ENCODE measurements around the gene VCAN.

DNA sequence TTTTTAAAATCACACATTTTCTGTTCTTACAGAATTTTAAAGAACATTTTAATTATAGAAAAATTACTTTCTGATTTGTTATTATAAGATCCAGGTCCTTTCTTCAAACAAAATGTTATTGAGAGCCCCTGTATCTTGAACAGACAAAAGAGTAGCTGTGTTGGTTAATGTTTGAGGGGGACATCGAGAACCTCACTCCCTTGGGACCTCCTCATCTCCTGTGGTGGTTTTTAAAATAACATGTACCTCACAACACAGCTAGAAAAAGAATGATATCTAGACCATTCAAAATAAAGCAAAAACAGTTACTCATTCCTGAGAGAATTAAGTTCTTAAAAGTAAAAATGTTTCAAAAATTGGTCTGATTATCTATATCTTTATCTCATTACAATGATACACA lies 54.7 kb downstream of the VCAN start:
- no peak for TF ChIP-seq POLR2A (IDR thresholded peaks at IDR 0.05)
- TF ChIP-seq, protein P1, sequence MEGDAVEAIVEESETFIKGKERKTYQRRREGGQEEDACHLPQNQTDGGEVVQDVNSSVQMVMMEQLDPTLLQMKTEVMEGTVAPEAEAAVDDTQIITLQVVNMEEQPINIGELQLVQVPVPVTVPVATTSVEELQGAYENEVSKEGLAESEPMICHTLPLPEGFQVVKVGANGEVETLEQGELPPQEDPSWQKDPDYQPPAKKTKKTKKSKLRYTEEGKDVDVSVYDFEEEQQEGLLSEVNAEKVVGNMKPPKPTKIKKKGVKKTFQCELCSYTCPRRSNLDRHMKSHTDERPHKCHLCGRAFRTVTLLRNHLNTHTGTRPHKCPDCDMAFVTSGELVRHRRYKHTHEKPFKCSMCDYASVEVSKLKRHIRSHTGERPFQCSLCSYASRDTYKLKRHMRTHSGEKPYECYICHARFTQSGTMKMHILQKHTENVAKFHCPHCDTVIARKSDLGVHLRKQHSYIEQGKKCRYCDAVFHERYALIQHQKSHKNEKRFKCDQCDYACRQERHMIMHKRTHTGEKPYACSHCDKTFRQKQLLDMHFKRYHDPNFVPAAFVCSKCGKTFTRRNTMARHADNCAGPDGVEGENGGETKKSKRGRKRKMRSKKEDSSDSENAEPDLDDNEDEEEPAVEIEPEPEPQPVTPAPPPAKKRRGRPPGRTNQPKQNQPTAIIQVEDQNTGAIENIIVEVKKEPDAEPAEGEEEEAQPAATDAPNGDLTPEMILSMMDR (IDR thresholded peaks at IDR 0.05), result no peak

Data from Peyer's patch (tissue), 4 donors.